K562 (cell line): ENCODE results near the gene LTBP2. TPM values are rescaled to one million over a fixed set of nuclear protein-coding genes. Genes with fewer than 3 reads are reported as not detected.
A peak's percentile ranks its signal among the peaks of the same experiment; 100 is the strongest.

Experiments
- ATAC-seq: fragments of 200-7000 bp; cut with Tn5 transposase; 3 replicates; pipeline ENCODE4 v1.9.1; 2020; ENCODE audit warnings: moderate library complexity
- BruUV-seq: library from RNA; stranded (reverse); fragments of 400-500 nt; replicated peaks from 2 replicates; lab custom pipeline; 2021; lab: Mats Ljungman, UMichigan
- CTCF ChIA-PET: fragments of 300-600 bp; formaldehyde crosslinking; extraction: SDS; loops from one replicate; lab custom pipeline; 2021; ENCODE audit warnings: low intra/inter-chr PET ratio; lab: Yijun Ruan, JAX
- POLR2A ChIA-PET: fragments of 300-600, 350-650 bp; sonication (Branson Sonifier 250); formaldehyde crosslinking; extraction: SDS; loops from one replicate; lab custom pipeline; 2021; ENCODE audit warnings: antibody characterized with exemption, inconsistent platforms; lab: Yijun Ruan, JAX
- DNase-seq, 4 experiments: peaks; one replicate each; pipeline versions ENCODE4 v3.0.0 to v3.0.0-alpha.2; 2011 to 2018; ENCODE audit warnings: low spot score in 3 of 4, mixed read lengths in 3 of 4; ENCODE audit errors: extremely low read depth in 1 of 4
- FAIRE-seq: peaks from 2 replicates; lab custom pipeline; 2011; peaks lifted over from hg19 to GRCh38; lab: Jason Lieb, UNC
- H2AFZ ChIP-seq: 2 replicates; pipeline ENCODE4 v1.6.0; 2011; ENCODE audit warnings: low read depth, low read length, control low read depth, inconsistent platforms
- H3K27ac ChIP-seq: fragments of 200-600 bp; 3 replicates; pipeline ENCODE4 v1.8.0; 2011; ENCODE audit warnings: low read depth, mild to moderate bottlenecking, control low read depth, inconsistent platforms, low read length, moderate library complexity, mixed read lengths; ENCODE audit errors: extremely low read depth
- H3K27me3 ChIP-seq, 2 experiments: fragments of 300-600 bp in 1 of 2; 2 replicates in 1 of 2; 3 replicates in 1 of 2; pipeline versions ENCODE4 v1.6.0 to v1.8.0; 2011; ENCODE audit warnings: inconsistent platforms in 2 of 2, low read length in 2 of 2, mild to moderate bottlenecking in 1 of 2, mixed read lengths in 1 of 2, moderate library complexity in 1 of 2; ENCODE audit not compliant: control insufficient read depth in 2 of 2, insufficient read depth in 2 of 2
- H3K36me3 ChIP-seq: fragments of 300-600 bp; 3 replicates; pipeline ENCODE4 v1.8.0; 2011; ENCODE audit warnings: mild to moderate bottlenecking, low read length, inconsistent platforms; ENCODE audit not compliant: control insufficient read depth, insufficient read depth
- H3K4me1 ChIP-seq, 2 experiments: fragments of 200-600 bp in 1 of 2; replicated peaks in 1 of 2; 2 replicates in 1 of 2; 3 replicates in 1 of 2; pipeline versions ENCODE4 v1.5.1 to v1.8.0; 2011; ENCODE audit warnings: inconsistent platforms in 2 of 2, low read length in 2 of 2, mild to moderate bottlenecking in 1 of 2, mixed read lengths in 1 of 2, moderate library complexity in 1 of 2; ENCODE audit not compliant: control insufficient read depth in 2 of 2, insufficient read depth in 2 of 2
- H3K4me2 ChIP-seq: 2 replicates; pipeline ENCODE4 v1.6.1; 2011; ENCODE audit warnings: low read length, control low read depth, inconsistent platforms, mixed read lengths; ENCODE audit not compliant: insufficient read depth
- H3K4me3 ChIP-seq: fragments of 200-600 bp; sonication (generic), shearing (Covaris generic); 2 replicates; pipeline ENCODE4 v1.5.1; 2016; ENCODE audit warnings: control low read depth, inconsistent platforms
- H3K79me2 ChIP-seq: fragments of 200-600 bp; 3 replicates; pipeline ENCODE4 v1.8.0; 2011; ENCODE audit warnings: low read length, inconsistent platforms; ENCODE audit not compliant: control insufficient read depth, insufficient read depth
- H3K9ac ChIP-seq, 2 experiments: 2 replicates each; pipeline versions ENCODE4 v1.6.0 to v1.6.1; 2011; ENCODE audit warnings: low read depth in 2 of 2, low read length in 2 of 2, control low read depth in 1 of 2, inconsistent platforms in 1 of 2, mild to moderate bottlenecking in 1 of 2, mixed read lengths in 1 of 2; ENCODE audit not compliant: insufficient read depth in 1 of 2
- H3K9me1 ChIP-seq: one replicate; pipeline ENCODE4 v1.6.0; 2011; ENCODE audit warnings: inconsistent platforms, mild to moderate bottlenecking, low read length, moderate library complexity; ENCODE audit not compliant: control insufficient read depth, insufficient read depth
- H3K9me3 ChIP-seq: replicated peaks from 2 replicates; pipeline ENCODE4 v1.5.1; 2011; ENCODE audit warnings: low read depth, low read length, inconsistent platforms; ENCODE audit not compliant: control insufficient read depth, insufficient read depth
- H4K20me1 ChIP-seq: replicated peaks from 2 replicates; pipeline ENCODE4 v1.6.1; 2011; ENCODE audit warnings: low read length, inconsistent platforms, mixed read lengths; ENCODE audit not compliant: control insufficient read depth, insufficient read depth
- ARID3A ChIP-seq: IDR thresholded peaks from 2 replicates; pipeline ENCODE4 v1.6.1; 2012; ENCODE audit warnings: low read depth, low read length, improper control_type of control experiment, borderline replicate concordance
- EWSR1 ChIP-seq: fragments of 450-650 bp; IDR thresholded peaks from 2 replicates; pipeline ENCODE4 v1.6.1; 2018; ENCODE audit warnings: borderline replicate concordance, mild to moderate bottlenecking, low read depth, moderate library complexity; ENCODE audit not compliant: partially characterized antibody
- GTF2F1 ChIP-seq: IDR thresholded peaks from 2 replicates; pipeline ENCODE4 v1.6.1; 2011; ENCODE audit warnings: low read depth, low read length, improper control_type of control experiment
- NFIC ChIP-seq: fragments of 450-650 bp; IDR thresholded peaks from 2 replicates; pipeline ENCODE4 v1.6.1; 2017; ENCODE audit warnings: mild to moderate bottlenecking, inconsistent platforms
- RBM17 ChIP-seq: fragments of 200-400 bp; formaldehyde crosslinking; IDR thresholded peaks from 2 replicates; pipeline ENCODE4 v1.6.1; 2017; ENCODE audit warnings: low read depth, mild to moderate bottlenecking, low read length, borderline replicate concordance
- ZNF121 ChIP-seq: sonication (generic); formaldehyde crosslinking; conservative IDR thresholded peaks from 2 replicates; pipeline ENCODE4 v1.8.0; 2022; ENCODE audit warnings: missing genetic modification reagents
- WGBS: fragments of 100-300 bp; shearing (Covaris generic); methylation state at CpG from one replicate; pipeline ENCODE4 v1.1.6; 2016; ENCODE audit warnings: low coverage, mixed read lengths; ENCODE audit not compliant: insufficient coverage; ENCODE audit errors: missing lambda C conversion rate; 5-methylcytosine and 5-hydroxymethylcytosine counted together
- in situ Hi-C: fragments of 300-500 bp; cut with MboI; formaldehyde crosslinking; loops from 4 replicates; pipeline ENCODE4 v1.15.0; 2018; ENCODE audit warnings: inconsistent platforms, mixed read lengths
- intact Hi-C: fragments of 100-400 bp; cut with micrococcal nuclease; formaldehyde crosslinking; loops from 2 replicates; pipeline ENCODE4 v1.14.2; 2022
- polyA plus RNA-seq, 8 experiments: library from polyadenylated mRNA; depleted of rRNA in 4 of 8; stranded (reverse) in 5 of 8; unstranded in 3 of 8; fragments of >200 nt; fragmentation: Nextera tagmentation in 2 of 8; fragmentation: Illumina TruSeq in 1 of 8; extraction: Ambion mirVana in 2 of 8; extraction: Trizol in 1 of 8; gene quantifications; 2 replicates each; pipeline versions ENCODE4 v1.2.1 to v1.2.3, GENCODE V29; 2011 to 2014; ENCODE audit warnings: inconsistent platforms in 1 of 8, missing spikeins in 1 of 8
- total RNA-seq, 7 experiments: library from RNA; depleted of rRNA in 6 of 7; stranded (reverse); fragments of >200 nt in 6 of 7; fragmentation: Illumina TruSeq in 2 of 7; extraction: Trizol in 2 of 7; gene quantifications; 2 replicates each; pipeline versions ENCODE4 v1.2.1 to v1.2.3, GENCODE V29; 2011 to 2021; ENCODE audit warnings: low replicate concordance in 1 of 7

The LTBP2 gene
- total and polyA plus RNA-seq, 9 of the 15 experiments (the other 6 are each of a cell fraction or from before 2014, with no cell fraction given), result under 0.01 to 0.18 (median 0.03) TPM; not detected in 3

- POLR2A ChIA-PET, result interaction anchor here (0.7 kb wide), 1 partner anchor 417 kb away, joined by 4 read pairs; the partner anchor contains the start of gene ZC2HC1C
- no peak overlapping the region for H3K9ac ChIP-seq
Observed at GRCh38 chr14:74652541-74652940, 40.5 kb upstream of the LTBP2 start.

More at GRCh38 chr14:74652541-74652940, 40.5 kb upstream of the LTBP2 start:
- CTCF ChIA-PET, result no interaction called here
- no peaks in the 10 kb centered on the region for H3K36me3 ChIP-seq
- peaks cover under 1% of the 10 kb centered on the region for H3K9me1 ChIP-seq
- H3K4me2 ChIP-seq, result no peak overlapping the region
- no peak for ATAC-seq
- in situ Hi-C loops, result no loop called here
- WGBS, result 86% methylated on average over 4 of the region's 4 CpGs
- H3K79me2 ChIP-seq, result no peaks in the 10 kb centered on the region
- H3K27ac ChIP-seq, result no peak overlapping the region
- H3K27me3 ChIP-seq, result no peaks in the 10 kb centered on the region
- DNase-seq, result no peak
- no TSS peak for BruUV-seq
- no peak for FAIRE-seq
- H4K20me1 ChIP-seq, result no peaks in the 10 kb centered on the region
- H2AFZ ChIP-seq, result no peak overlapping the region
- intact Hi-C loops, result no loop called here
- no peaks in the 10 kb centered on the region for H3K9me3 ChIP-seq
- no peak for TF ChIP-seq GTF2F1
- no peak for TF ChIP-seq ZNF121 (CRISPR knock-in tag)
- no peak for TF ChIP-seq EWSR1
- TF ChIP-seq RBM17, result no peak
- 0 out of 2 replicates have a peak, but pooled peaks have one; percentile 21 for TF ChIP-seq NFIC
- no peak for TF ChIP-seq ARID3A
- TF ChIP-seq, all 486 proteins: peak for 1
- Histone ChIP-seq H3K4me1 (peaks cover 0 to 3% of the 10 kb centered on the region in 2 experiments; a peak in 3 of 5 replicates), H3K4me3 (no peak overlapping the region)
